ENCODE data around the gene LRRFIP2.
"Not testable (repeated sequence)": the region's sequence is repeated elsewhere in the genome, so short reads cannot be mapped to it uniquely, and the experiment has no call there.

LRRFIP2 gene, protein sequence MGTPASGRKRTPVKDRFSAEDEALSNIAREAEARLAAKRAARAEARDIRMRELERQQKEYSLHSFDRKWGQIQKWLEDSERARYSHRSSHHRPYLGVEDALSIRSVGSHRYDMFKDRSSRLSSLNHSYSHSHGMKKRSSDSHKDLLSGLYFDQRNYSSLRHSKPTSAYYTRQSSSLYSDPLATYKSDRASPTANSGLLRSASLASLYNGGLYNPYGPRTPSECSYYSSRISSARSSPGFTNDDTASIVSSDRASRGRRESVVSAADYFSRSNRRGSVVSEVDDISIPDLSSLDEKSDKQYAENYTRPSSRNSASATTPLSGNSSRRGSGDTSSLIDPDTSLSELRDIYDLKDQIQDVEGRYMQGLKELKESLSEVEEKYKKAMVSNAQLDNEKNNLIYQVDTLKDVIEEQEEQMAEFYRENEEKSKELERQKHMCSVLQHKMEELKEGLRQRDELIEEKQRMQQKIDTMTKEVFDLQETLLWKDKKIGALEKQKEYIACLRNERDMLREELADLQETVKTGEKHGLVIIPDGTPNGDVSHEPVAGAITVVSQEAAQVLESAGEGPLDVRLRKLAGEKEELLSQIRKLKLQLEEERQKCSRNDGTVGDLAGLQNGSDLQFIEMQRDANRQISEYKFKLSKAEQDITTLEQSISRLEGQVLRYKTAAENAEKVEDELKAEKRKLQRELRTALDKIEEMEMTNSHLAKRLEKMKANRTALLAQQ

DNA sequence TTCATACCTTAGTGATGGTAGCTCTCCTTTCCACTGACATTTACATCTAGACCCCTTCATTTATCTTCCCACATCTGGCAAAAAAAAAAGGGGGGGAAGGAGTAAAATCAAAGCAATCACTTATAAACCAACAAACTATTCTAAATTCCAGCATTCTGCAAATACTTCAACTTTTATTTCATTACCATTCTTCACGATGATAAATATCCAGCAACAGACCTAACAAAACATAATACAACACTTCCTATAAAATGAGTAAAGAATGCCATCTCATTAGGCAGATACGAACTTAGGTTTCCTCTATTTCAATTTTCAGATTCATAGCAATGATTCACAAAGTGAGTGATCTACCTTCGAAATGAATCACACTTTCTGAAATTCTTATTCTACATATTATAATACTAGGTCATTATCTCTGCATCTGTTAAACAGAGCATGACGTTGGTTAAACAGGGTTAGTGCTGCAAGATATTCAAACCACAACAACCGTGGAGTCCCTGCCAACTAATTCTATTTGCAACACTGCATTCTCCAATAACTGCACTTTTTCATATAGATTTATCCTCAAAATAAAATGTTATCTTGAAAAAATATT, at the start of gene LRRFIP2:
TSS of gene LRRFIP2 (minus strand) at position 51 of the 595 bp plus-strand sequence. CDS start 25,599 bp downstream, outside the sequence.
- peak; percentile 54 for DNase-seq (ENCODE audit: low spot score)

DNA sequence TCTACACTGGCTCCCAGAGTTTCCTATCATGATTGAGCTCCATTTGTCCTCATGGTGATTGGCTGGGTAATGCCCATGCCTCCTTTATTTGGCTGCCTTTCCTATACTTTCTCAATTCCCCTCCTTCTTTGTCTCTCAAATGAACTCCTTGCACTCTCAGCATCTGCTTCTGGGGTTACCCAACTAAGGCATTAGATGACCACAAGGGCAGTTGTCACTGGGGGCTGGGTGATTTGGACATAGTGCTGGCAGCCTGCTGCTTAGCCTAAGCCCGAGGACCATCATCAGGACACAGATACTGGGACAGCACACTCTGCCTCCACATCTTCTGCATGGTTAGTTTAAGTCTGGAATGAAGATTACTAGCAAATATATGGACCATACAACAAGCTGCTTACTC, 49.2 kb upstream of the LRRFIP2 start:
- no peak for DNase-seq (ENCODE audit: low spot score)

DNA sequence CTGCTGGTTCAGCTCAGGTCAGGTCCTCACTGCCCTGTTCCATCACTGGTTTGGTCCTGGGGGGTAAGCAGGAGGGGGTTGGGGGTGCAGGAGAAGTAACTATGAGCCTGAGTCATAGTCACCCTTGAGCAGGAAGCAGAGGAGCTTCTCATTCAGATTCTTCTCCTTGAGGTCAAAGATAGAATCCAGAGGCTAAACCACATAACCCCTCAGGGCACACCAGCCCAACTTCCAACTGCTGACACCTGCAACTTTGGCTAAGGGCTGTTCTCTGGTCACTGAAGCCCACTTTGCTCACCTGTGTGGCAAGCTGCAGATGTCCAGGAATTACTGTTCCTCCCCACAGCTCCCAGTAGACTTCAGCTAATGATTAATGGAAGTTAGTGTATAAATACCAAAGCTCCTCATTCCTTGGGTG, 48.8 kb upstream of the LRRFIP2 start:
- DNase-seq (ENCODE audit: low spot score), result no peak

DNA sequence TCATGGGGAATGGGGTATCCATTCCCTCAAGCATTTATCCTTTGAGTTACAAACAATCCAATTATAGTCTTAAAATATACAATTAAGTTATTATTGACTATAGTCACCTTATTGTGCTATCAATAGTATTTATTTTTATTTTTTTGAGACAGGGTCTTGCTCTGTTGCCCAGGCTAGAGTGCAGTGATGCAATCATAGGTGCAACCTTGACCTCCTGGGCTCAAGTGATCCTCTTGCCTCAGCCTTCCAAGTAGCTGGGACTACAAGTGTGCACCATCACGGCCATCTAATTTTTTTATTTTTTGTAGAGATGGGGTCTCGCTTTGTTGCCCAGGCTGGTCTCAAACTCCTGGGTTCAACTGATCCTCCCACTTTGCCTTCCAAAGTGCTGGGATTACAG, 48.2 kb upstream of the LRRFIP2 start:
- DNase-seq (ENCODE audit: low spot score), result not testable (repeated sequence)

DNA sequence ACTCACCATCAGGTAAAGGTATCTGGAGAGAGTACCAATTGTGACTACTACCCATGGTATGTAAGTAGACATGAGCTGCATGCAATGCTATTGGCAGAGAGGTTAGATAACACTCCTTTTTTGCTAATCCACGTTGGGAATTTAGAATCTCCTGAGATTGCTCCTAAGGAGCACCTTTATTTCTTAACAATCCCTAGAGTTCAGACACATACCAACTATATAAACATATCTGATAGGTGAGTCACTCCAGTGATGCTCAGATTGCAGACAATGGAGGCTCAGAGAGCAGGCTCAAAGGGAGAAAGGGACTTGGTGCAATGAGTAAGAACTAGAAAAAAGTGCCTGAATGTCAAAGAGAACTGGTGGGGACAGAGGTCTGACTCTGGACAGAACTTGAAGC, 47.0 kb upstream of the LRRFIP2 start:
- DNase-seq (ENCODE audit: low spot score), result no peak

DNA sequence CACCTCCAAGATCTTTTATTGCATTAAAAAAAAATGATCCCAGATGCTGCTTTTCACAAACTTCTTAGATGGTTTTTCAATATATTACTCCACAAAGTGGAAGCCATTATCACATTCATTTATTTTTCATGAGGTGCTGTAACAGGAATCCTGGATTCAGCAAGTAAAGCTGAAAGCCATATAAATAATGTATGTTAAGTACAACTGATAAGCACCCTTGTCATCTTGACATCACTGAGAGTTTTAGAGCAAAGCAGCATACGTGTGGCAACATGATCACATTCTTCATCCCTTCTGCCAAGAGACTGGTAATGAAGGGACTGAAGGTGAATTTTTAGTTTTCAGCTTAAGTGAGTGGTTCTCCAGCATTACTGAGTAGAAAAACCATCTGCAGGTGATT, 44.9 kb upstream of the LRRFIP2 start:
- DNase-seq (ENCODE audit: low spot score), result no peak

DNA sequence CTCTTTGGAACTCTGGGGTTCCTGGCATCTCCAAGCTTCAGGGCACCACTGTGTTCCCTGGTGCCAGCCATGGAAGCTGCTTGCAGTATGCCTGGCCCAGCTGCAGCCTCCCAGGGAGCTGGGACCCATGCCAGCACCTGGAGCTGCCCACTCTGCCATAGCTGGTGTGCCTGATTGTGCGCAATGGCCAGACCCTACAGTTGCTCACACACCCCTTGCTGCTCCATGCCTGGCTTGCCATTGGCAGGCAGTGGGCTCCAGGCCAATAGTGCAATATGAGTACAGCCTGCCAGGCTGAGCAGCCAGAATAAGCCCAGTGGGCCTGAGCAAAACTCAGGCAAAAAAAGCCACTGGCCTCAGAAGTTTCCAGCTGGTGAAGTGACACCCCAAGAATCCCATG, 43.8 kb upstream of the LRRFIP2 start:
- DNase-seq (ENCODE audit: low spot score), result no peak

DNA sequence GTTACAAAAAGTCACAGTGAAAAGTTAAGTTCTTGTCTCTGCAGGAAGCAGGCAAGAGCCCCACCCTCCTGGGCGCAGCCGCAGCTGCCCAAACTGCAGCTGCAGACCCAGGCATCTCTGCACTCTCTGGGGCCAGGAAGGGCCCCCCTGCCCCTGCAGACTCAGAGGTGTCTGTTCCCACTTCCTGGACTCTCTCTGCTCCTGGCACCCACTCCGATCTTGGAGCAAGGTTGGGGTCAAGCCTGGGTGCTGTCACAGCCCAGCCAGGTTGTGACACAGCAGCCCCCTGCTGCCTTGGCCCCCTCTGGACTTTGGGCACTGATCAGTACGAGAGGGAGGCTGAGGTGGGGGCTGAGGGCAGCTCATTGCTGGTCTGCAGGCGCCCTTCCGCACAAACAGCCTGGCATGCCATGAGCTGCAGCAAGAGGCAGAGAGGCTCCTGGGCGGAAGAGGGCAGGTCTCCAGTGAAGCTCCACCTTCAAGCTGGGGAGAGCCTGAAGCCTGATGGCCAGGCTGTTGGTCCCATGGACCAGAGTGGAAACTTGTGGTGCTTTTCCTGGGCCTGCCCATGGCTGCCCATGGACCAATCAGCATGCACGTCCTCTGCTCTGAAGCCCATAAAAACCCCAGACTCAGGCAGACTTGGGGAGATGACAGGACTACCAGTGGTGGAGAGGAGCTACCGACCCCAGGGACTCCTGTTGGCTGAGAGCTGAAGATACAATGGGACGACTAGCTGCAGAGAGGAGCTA, 42.9 kb upstream of the LRRFIP2 start:
- peak; percentile 13 for DNase-seq (ENCODE audit: low spot score)

DNA sequence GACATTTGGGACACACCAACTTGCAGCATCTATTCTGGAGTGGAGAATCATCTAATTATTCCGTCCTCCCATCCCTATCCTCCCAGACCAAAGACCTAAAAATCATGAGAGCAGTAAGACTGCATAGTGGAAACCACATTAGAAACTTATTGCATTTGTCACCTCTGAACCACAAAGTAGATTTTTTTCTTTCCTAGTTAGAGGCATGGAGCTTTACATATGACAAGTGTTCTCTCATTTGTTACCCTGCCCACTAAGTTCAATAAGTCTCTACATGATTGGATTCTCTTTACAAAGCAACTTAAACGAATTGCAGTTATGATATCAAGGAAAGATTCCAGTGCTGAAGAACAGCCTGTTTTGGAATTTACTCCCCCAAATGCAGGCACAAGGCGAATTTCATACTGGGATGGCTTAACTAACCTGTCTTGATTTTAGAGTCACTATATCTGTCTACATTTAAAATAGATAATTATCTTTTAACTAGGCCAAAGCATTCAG, 42.3 kb upstream of the LRRFIP2 start:
- DNase-seq (ENCODE audit: low spot score), result peak; percentile 41

DNA sequence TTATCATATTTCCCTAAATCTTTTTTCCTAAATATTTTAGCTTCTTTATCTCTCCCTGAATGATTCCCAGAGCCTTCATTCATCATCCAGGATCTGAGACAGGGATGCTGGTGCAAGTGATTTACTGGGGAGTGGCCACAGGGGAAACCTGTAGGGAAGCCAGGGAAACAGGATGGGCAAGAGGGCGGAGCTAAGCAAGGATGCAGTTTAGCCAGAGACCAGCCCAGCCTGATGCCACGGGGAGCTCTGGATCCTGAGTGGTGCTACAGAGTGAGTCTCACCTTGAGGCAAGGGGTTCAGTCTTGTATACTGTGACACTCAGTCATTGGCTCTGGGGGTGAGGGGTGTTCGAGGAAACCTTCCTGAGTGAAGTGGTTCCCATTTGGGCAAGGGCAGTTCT, 39.7 kb upstream of the LRRFIP2 start:
- DNase-seq (ENCODE audit: low spot score), result no peak

DNA sequence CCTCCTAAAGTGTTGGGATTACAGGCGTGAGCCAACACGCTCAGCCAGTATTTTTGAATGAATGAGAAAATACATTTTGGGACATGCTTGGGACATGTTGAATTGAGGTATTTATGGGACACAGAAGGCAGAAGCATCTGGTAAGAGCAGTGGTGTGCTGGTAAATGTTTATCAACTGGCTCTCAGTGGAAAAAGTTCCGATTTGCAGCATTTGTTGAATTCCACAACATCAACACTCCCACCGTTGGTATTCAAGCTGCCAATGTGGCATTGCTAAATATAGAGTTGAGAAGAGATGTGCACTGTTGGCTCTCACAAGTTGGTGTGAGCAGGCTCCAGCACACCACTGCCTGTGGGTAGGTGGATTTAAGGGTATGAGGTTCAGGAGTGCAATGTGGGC, 35.8 kb upstream of the LRRFIP2 start:
- no peak for DNase-seq (ENCODE audit: low spot score)

DNA sequence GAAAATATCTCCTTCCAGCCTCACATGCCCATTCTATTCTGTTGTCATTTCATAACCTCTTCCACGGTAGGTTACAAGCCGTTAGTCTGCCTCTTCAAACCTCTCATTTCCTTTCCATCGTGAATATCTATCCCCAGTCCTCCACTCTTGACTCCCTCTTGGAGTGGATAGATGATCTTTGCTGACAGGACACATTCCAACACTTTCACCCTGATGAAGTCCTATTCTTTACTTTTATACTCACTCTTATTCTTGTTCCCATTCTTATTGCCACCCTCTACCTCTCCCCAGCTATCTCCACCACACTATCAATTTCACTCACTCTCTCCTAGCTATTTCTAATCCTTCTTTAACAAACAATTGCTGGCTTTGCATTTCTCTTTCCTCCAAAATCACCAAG, 34.2 kb upstream of the LRRFIP2 start:
- DNase-seq (ENCODE audit: low spot score), result not testable (repeated sequence)

DNA sequence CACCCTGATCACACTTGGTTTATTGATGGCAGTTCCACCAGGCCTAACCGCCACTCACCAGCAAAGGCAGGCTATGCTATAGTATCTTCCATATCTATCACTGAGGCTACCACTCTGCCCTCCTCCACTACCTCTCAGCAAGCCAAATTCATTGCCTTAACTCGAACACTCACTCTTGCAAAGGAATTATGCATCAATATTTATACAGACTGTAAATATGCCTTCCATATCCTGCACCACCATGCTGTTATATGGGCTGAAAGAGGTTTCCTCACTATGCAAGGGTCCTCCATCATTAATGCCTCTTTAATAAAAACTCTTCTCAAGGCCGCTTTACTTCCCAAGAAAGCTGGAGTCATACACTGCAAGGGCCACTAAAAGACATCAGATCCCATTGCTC, 33.6 kb upstream of the LRRFIP2 start:
- not testable (repeated sequence) for DNase-seq (ENCODE audit: low spot score)

DNA sequence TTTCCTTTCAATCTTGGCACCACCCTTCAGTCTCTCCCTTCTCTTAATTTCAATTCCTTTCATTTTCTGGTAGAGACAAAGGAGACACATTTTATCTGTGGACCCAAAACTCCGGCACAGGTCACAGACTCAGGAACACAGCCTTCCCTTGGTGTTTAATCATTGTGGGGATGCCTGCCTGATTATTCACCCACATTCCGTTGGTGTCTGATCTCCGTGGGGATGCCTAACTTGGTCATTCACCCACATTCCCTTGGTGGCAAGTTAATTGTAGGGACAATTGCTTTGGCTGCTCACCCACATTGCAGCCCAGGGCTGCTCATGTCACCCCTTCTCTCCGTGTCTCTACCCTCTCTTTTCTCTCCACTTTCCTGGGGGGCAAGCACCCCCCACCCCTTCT, 31.7 kb upstream of the LRRFIP2 start:
- not testable (repeated sequence) for DNase-seq (ENCODE audit: low spot score)

DNA sequence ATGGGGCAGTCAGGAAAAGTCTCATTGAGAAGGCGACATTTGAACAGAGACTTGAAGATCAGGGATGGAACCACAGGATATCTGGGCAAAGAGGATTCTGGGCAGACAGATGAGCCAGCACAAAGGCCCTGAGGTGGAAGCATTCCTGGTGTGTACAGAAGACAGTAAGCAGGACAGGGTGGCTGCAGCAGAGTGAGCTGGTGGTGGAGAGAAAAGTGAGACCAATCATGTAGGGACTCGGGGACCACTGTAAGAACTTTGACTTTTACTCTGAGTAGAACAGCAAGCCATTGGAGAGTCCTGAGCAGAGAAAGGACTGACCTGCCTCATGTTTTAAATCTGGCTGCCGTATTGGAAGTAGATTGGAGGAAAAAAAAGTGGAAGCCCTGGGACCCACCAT, 29.9 kb upstream of the LRRFIP2 start:
- DNase-seq (ENCODE audit: low spot score), result no peak

DNA sequence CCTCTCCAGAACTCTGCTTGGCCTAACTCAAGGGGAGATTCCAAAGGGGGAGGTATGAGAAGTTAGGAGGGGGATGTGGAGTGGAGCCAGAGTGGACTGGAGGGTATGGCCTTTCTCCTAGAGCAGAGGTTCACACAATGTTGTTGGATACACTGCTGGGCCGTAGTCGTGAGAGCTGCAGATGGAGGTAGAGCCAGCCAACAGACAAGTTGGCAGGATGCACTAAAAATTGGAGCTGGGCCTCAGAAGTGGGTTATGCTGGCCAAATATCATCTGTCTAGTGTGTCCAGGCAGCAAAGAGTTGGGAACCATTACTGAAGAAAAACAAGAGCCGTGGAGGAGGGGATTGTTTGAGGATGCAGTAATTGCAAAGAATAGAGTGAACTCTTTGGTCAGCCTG, 27.7 kb upstream of the LRRFIP2 start:
- DNase-seq (ENCODE audit: low spot score), result no peak

DNA sequence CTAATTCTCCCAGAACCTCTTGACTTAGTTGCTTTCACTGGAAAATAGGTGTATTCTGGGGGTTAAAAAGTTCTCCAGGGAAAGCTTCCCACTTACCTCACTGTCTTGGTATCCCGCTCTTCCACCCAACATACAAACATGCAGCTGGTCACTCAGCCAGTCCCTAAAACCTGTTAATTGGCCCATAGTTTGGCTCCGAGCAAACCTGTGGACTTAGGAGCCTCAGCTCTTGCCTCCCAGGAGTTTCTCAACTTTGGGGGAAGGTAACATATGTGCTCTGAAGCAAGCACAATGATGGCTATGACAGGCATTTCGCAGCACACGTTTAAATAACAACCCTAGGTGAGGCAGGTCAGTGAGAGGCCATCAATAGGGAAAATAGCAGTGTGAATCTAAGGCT, 25.8 kb upstream of the LRRFIP2 start:
- DNase-seq (ENCODE audit: low spot score), result no peak

DNA sequence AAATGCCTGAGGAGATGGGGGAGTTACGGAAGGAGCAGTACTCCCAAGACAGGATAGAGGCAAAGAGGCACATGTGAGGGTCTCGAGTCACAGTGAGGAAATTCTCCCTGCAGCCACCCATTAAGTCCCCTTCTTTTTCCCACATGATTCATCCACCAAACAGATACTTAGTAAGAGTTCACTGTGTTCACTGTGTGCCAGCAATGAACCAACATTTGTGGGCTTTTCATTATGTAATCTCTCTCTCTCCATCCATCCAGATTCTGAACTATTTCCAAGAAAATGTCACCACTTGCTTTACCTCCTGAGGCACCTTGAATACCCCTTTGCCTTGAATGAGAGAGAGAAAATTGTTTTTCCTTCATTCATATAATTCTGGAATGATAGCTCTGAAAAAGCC, 24.6 kb upstream of the LRRFIP2 start:
- DNase-seq (ENCODE audit: low spot score), result no peak

DNA sequence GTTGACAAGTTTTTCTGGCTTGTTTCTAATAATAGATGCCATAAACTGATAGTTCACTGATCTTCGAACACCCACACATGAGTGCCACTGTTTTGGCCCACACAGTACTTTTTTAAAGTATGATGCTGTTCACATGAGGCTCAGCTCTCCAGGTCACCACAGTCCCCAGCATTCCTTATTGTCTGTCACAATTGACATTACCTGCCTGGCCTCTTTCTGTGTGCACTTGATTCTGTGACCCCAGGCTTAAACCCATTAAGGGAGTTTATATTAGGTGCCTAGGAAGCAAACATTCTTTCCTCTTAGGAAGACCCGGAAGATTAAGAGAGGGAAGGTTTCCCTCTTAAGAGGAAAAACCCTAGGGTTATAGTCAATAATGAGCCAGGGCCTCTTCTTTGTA, 24.2 kb upstream of the LRRFIP2 start:
- DNase-seq (ENCODE audit: low spot score), result no peak

DNA sequence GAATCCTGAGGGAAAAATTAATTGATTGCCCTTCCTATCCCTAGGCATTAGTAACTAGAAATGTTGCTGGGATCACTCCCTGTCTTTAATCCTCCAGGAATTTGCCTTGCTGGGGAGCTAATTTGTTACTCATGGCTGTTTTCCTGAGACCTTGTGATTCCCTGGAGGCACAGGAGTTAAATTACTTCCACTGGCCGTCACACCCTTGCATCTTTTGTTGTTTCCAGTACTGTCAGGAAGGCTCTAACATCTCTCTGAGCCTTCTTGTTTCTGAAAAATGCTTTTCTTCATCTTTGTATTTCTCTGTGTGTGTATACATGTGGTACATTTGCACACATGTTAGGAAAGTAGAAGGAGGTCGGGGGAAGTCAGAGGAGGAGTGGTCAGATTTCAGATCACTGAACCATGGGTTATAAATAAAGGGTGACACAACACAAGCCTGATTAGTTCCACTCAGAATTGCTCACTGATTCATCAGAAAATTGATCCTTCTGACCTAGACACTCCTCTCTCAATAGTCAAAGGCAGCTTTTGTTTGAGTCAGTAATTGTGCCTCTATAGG, 23.5 kb upstream of the LRRFIP2 start:
- no peak for DNase-seq (ENCODE audit: low spot score)

DNA sequence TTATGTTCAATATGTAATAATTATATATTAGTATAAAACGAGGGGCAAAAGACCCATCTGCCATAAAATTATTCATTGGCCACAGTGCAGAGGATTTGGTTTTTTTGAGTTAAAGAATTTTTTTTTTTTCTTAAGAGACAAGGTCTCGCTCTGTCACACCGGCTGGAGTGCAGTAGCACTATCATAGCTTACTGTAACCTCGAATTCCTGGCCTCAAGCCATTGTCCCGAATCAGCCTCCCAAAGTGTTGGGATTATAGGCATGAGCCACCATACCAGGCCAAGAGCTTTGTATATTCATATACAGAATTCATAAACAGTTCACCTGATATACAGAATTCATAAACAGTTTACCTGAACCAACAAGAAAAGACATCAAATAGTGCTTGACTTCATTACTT, 20.2 kb upstream of the LRRFIP2 start:
- no peak for DNase-seq (ENCODE audit: low spot score)

DNA sequence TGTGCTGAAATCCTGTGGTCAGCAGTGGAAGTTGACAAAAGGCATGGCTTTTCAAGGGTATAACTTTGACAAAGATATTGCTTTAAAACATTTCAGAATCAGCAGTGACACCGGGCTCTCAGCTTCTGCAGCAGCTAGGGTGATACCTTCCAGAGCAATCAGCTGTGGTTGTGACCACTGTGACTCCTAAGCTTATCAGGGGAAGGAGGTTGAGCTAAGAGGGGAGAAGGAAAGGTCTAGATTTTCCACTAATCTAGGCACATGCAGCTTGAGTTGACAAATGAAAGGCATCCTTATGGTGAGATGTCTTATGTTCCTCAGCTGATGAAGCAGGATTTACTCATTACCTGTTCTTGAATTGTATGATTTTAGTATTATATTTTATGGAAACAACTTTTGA, 16.3 kb upstream of the LRRFIP2 start:
- no peak for DNase-seq (ENCODE audit: low spot score)
